WTC11 (cell line): ENCODE results near the gene ENGASE. TPM values are rescaled to one million over a fixed set of nuclear protein-coding genes. Genes with fewer than 3 reads are reported as not detected.

ENCODE experiments used
- ATAC-seq: fragments of 200-7000 bp; cut with Tn5 transposase; 2 replicates; pipeline ENCODE4 v1.10.0; 2021; ENCODE audit warnings: mild to moderate bottlenecking, moderate library complexity
- CTCF ChIA-PET: fragments of 300-600 bp; sonication (Branson Sonifier 250); formaldehyde crosslinking; loops from one replicate; lab custom pipeline; 2021; ENCODE audit warnings: antibody characterized with exemption; lab: Charles Lee
- POLR2A ChIA-PET: fragments of 350-600 bp; sonication (Branson Sonifier 250); formaldehyde crosslinking; loops from one replicate; lab custom pipeline; 2021; ENCODE audit warnings: antibody characterized with exemption; lab: Charles Lee
- DNase-seq: peaks from one replicate; pipeline ENCODE4 v3.0.0; 2021; ENCODE audit warnings: low spot score
- H3K27ac Mint-ChIP-seq: 2 replicates; pipeline ENCODE4 v1.8.0; 2021; ENCODE audit warnings: mixed read lengths
- H3K27me3 Mint-ChIP-seq: 2 replicates; pipeline ENCODE4 v1.8.0; 2021; ENCODE audit warnings: low read depth, mild to moderate bottlenecking, moderate library complexity, mixed read lengths
- H3K36me3 Mint-ChIP-seq: 2 replicates; pipeline ENCODE4 v1.8.0; 2021; ENCODE audit warnings: mixed read lengths
- H3K4me1 Mint-ChIP-seq: 2 replicates; pipeline ENCODE4 v1.8.0; 2022; ENCODE audit warnings: mixed read lengths
- H3K4me3 Mint-ChIP-seq: 2 replicates; pipeline ENCODE4 v1.8.0; 2021; ENCODE audit warnings: mild to moderate bottlenecking, moderate library complexity, mixed read lengths
- H3K9me3 Mint-ChIP-seq: 2 replicates; pipeline ENCODE4 v1.8.0; 2021; ENCODE audit warnings: mixed read lengths
- CREB1 ChIP-seq: sonication (generic); formaldehyde crosslinking; IDR thresholded peaks from 2 replicates; pipeline ENCODE4 v1.8.0; 2023; ENCODE audit warnings: mild to moderate bottlenecking, missing genetic modification reagents
- ERG ChIP-seq: fragments of 250-450 bp; sonication (Bioruptor Pico); IDR thresholded peaks from 2 replicates; pipeline ENCODE4 v1.8.0; 2021; ENCODE audit warnings: mild to moderate bottlenecking
- GRHL2 ChIP-seq: fragments of 250-450 bp; sonication (Bioruptor Pico); IDR thresholded peaks from 2 replicates; pipeline ENCODE4 v1.8.0; 2022; ENCODE audit warnings: mild to moderate bottlenecking, moderate library complexity; ENCODE audit not compliant: insufficient replicate concordance, severe bottlenecking
- HMGXB4 ChIP-seq: sonication (generic); formaldehyde crosslinking; IDR thresholded peaks from 2 replicates; pipeline ENCODE4 v1.8.1; 2023; ENCODE audit warnings: mild to moderate bottlenecking, moderate library complexity, missing genetic modification reagents
- IRF2 ChIP-seq: sonication (generic); formaldehyde crosslinking; IDR thresholded peaks from 2 replicates; pipeline ENCODE4 v1.8.0; 2022; ENCODE audit warnings: low read depth, missing genetic modification reagents, borderline replicate concordance
- SMAD3 ChIP-seq: sonication (generic); formaldehyde crosslinking; IDR thresholded peaks from 2 replicates; pipeline ENCODE4 v1.8.0; 2022; ENCODE audit warnings: missing genetic modification reagents, mild to moderate bottlenecking, borderline replicate concordance
- SOX15 ChIP-seq: fragments of 250-450 bp; sonication (Bioruptor Pico); IDR thresholded peaks from 2 replicates; pipeline ENCODE4 v1.9.0; 2021; ENCODE audit warnings: mild to moderate bottlenecking
- TEAD1 ChIP-seq: sonication (generic); formaldehyde crosslinking; IDR thresholded peaks from 2 replicates; pipeline ENCODE4 v1.8.0; 2022; ENCODE audit warnings: mild to moderate bottlenecking, missing genetic modification reagents
- TEAD4 ChIP-seq: sonication (generic); formaldehyde crosslinking; IDR thresholded peaks from 2 replicates; pipeline ENCODE4 v1.8.0; 2022; ENCODE audit warnings: mild to moderate bottlenecking, missing genetic modification reagents
- TP53 ChIP-seq: sonication (generic); formaldehyde crosslinking; IDR thresholded peaks from 2 replicates; pipeline ENCODE4 v1.8.1; 2023; ENCODE audit warnings: mild to moderate bottlenecking, missing genetic modification reagents
- ZBTB21 ChIP-seq: sonication (generic); formaldehyde crosslinking; IDR thresholded peaks from 2 replicates; pipeline ENCODE4 v1.8.1; 2023; ENCODE audit warnings: mild to moderate bottlenecking, missing genetic modification reagents, borderline replicate concordance
- ZNF232 ChIP-seq: sonication (generic); formaldehyde crosslinking; IDR thresholded peaks from 2 replicates; pipeline ENCODE4 v1.8.0; 2022; ENCODE audit warnings: mild to moderate bottlenecking, missing genetic modification reagents
- ZNF317 ChIP-seq: sonication (generic); formaldehyde crosslinking; IDR thresholded peaks from 2 replicates; pipeline ENCODE4 v1.8.1; 2023; ENCODE audit warnings: low read depth, mild to moderate bottlenecking, moderate library complexity, missing genetic modification reagents, borderline replicate concordance
- ZNF423 ChIP-seq: fragments of 250-450 bp; sonication (Bioruptor Pico); IDR thresholded peaks from 2 replicates; pipeline ENCODE4 v2.1.2; 2022; ENCODE audit warnings: mild to moderate bottlenecking, moderate library complexity
- ZNF512 ChIP-seq: sonication (generic); formaldehyde crosslinking; IDR thresholded peaks from 2 replicates; pipeline ENCODE4 v1.8.1; 2022; ENCODE audit warnings: missing genetic modification reagents, borderline replicate concordance
- ZSCAN18 ChIP-seq: fragments of 250-450 bp; sonication (Bioruptor Pico); IDR thresholded peaks from 2 replicates; pipeline ENCODE4 v2.1.2; 2022; ENCODE audit warnings: mild to moderate bottlenecking, moderate library complexity
- total RNA-seq: library from RNA; stranded (reverse); gene quantifications from 3 replicates; pipeline ENCODE4 v1.2.3, GENCODE V29; 2021
- TF ChIP-seq, protein P1 (sequence below): sonication (generic); formaldehyde crosslinking; IDR thresholded peaks from 2 replicates; pipeline ENCODE4 v1.8.1; 2023; ENCODE audit warnings: mild to moderate bottlenecking, missing genetic modification reagents
- TF ChIP-seq, protein P2 (sequence below): sonication (generic); formaldehyde crosslinking; IDR thresholded peaks from 2 replicates; pipeline ENCODE4 v1.8.1; 2023; ENCODE audit warnings: mild to moderate bottlenecking, missing genetic modification reagents, moderate library complexity
- TF ChIP-seq, protein P3 (sequence below): fragments of 250-450 bp; sonication (Bioruptor Pico); IDR thresholded peaks from 2 replicates; pipeline ENCODE4 v1.9.0; 2021; ENCODE audit warnings: moderate library complexity, mild to moderate bottlenecking, inconsistent platforms, borderline replicate concordance
- TF ChIP-seq, protein P4 (sequence below): sonication (generic); formaldehyde crosslinking; conservative IDR thresholded peaks from 2 replicates; pipeline ENCODE4 v1.8.1; 2022; ENCODE audit warnings: mild to moderate bottlenecking, missing genetic modification reagents

Gene ENGASE
- total RNA-seq, 1 experiment from 2014 or later = 41.6 TPM

- TF ChIP-seq, protein P1, sequence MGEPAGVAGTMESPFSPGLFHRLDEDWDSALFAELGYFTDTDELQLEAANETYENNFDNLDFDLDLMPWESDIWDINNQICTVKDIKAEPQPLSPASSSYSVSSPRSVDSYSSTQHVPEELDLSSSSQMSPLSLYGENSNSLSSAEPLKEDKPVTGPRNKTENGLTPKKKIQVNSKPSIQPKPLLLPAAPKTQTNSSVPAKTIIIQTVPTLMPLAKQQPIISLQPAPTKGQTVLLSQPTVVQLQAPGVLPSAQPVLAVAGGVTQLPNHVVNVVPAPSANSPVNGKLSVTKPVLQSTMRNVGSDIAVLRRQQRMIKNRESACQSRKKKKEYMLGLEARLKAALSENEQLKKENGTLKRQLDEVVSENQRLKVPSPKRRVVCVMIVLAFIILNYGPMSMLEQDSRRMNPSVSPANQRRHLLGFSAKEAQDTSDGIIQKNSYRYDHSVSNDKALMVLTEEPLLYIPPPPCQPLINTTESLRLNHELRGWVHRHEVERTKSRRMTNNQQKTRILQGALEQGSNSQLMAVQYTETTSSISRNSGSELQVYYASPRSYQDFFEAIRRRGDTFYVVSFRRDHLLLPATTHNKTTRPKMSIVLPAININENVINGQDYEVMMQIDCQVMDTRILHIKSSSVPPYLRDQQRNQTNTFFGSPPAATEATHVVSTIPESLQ (CRISPR knock-in tag) = no peak
- TF ChIP-seq TP53 (CRISPR knock-in tag) = no peak
- TF ChIP-seq ZBTB21 (CRISPR knock-in tag) = no peak
- no peak for TF ChIP-seq ZSCAN18 (CRISPR knock-in tag)
- TF ChIP-seq, protein P2, sequence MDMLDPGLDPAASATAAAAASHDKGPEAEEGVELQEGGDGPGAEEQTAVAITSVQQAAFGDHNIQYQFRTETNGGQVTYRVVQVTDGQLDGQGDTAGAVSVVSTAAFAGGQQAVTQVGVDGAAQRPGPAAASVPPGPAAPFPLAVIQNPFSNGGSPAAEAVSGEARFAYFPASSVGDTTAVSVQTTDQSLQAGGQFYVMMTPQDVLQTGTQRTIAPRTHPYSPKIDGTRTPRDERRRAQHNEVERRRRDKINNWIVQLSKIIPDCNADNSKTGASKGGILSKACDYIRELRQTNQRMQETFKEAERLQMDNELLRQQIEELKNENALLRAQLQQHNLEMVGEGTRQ (CRISPR knock-in tag) = no peak
- no peak for TF ChIP-seq TEAD4 (CRISPR knock-in tag)
- TF ChIP-seq TEAD1 (CRISPR knock-in tag) = no peak
- TF ChIP-seq CREB1 (CRISPR knock-in tag) = no peak
- no peak for TF ChIP-seq ZNF232 (CRISPR knock-in tag)
- no peak for TF ChIP-seq HMGXB4 (CRISPR knock-in tag)
- TF ChIP-seq ZNF423 (CRISPR knock-in tag) = no peak
- no peak for TF ChIP-seq SOX15 (CRISPR knock-in tag)
- TF ChIP-seq SMAD3 = no peak
- TF ChIP-seq IRF2 (CRISPR knock-in tag) = no peak
- TF ChIP-seq GRHL2 (CRISPR knock-in tag) = no peak
- TF ChIP-seq, protein P3, sequence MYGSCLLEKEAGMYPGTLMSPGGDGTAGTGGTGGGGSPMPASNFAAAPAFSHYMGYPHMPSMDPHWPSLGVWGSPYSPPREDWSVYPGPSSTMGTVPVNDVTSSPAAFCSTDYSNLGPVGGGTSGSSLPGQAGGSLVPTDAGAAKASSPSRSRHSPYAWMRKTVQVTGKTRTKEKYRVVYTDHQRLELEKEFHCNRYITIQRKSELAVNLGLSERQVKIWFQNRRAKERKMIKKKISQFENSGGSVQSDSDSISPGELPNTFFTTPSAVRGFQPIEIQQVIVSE (CRISPR knock-in tag) = no peak
- no peak for TF ChIP-seq ZNF512 (CRISPR knock-in tag)
- no peak for TF ChIP-seq ZNF317 (CRISPR knock-in tag)
- TF ChIP-seq, protein P4, sequence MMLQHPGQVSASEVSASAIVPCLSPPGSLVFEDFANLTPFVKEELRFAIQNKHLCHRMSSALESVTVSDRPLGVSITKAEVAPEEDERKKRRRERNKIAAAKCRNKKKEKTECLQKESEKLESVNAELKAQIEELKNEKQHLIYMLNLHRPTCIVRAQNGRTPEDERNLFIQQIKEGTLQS = no peak
- no peak for TF ChIP-seq ERG (CRISPR knock-in tag)
- no peak for DNase-seq
- H3K36me3 Mint-ChIP-seq = peaks cover 28% of the 10 kb centered on the region
- peaks cover 10% of the 10 kb centered on the region for H3K27me3 Mint-ChIP-seq
- ChIA-PET CTCF (interaction anchor here (3.4 kb wide), 1 partner anchor 312 kb away, joined by 26 read pairs; no protein-coding TSS in a partner anchor), POLR2A (no interaction called here)
- peaks cover 6% of the 10 kb centered on the region for H3K4me1 Mint-ChIP-seq
- ATAC-seq = no peak
- H3K9me3 Mint-ChIP-seq = no peaks in the 10 kb centered on the region; the same call in 1 of the 2 replicates
- no peak overlapping the region; the same call in 1 of the 2 replicates for H3K27ac Mint-ChIP-seq
- H3K4me3 Mint-ChIP-seq = no peak overlapping the region
Observed at GRCh38 chr17:79080349-79080748, 5.7 kb downstream of the ENGASE start.
